HepG2 (cell line): ENCODE results near the gene STK24. TPM values are rescaled to one million over a fixed set of nuclear protein-coding genes. Genes with fewer than 3 reads are reported as not detected.

Source experiments
- ATAC-seq: fragments of 200-7000 bp; cut with Tn5 transposase; 3 replicates; pipeline ENCODE4 v1.9.1; 2020; ENCODE audit warnings: mild to moderate bottlenecking, moderate library complexity
- BruUV-seq: library from RNA; stranded (reverse); fragments of 400-500 nt; replicated peaks from 2 replicates; lab custom pipeline; 2021; lab: Mats Ljungman, UMichigan
- CTCF ChIA-PET: fragments of 300-600 bp; formaldehyde crosslinking; extraction: SDS; loops from one replicate; lab custom pipeline; 2021; ENCODE audit warnings: low total read pairs, inconsistent platforms, low intra/inter-chr PET ratio; lab: Yijun Ruan, JAX
- POLR2A ChIA-PET: fragments of 350-600 bp; sonication (Branson Sonifier 250); formaldehyde crosslinking; loops from one replicate; lab custom pipeline; 2020; ENCODE audit warnings: antibody characterized with exemption, inconsistent platforms; lab: Yijun Ruan, JAX
- DNase-seq: peaks from one replicate; pipeline ENCODE4 v3.0.0-alpha.2; 2015; ENCODE audit warnings: low spot score
- FAIRE-seq: peaks from 3 replicates; lab custom pipeline; 2011; peaks lifted over from hg19 to GRCh38; lab: Jason Lieb, UNC
- H2AFZ ChIP-seq: one replicate; pipeline ENCODE4 v1.6.1; 2011; ENCODE audit warnings: low read length, inconsistent platforms
- H3K27ac ChIP-seq: fragments of 300-600 bp; 3 replicates; pipeline ENCODE4 v1.8.0; 2011; ENCODE audit warnings: mixed run types, mild to moderate bottlenecking, mixed read lengths, low read length, inconsistent platforms; ENCODE audit not compliant: insufficient read depth; ENCODE audit errors: extremely low read length
- H3K27me3 ChIP-seq, 2 experiments: fragments of 200-600 bp in 1 of 2; 2 replicates in 1 of 2; 3 replicates in 1 of 2; pipeline versions ENCODE4 v1.6.0 to v1.8.0; 2011; ENCODE audit warnings: low read length in 2 of 2, mild to moderate bottlenecking in 2 of 2, moderate library complexity in 2 of 2, inconsistent platforms in 1 of 2; ENCODE audit not compliant: insufficient read depth in 2 of 2, control insufficient read depth in 1 of 2
- H3K36me3 ChIP-seq, 2 experiments: fragments of 200-600 bp in 1 of 2; replicated peaks in 1 of 2; 2 replicates in 1 of 2; 3 replicates in 1 of 2; pipeline versions ENCODE4 v1.5.1 to v1.8.0; 2011; ENCODE audit warnings: low read length in 2 of 2, inconsistent platforms in 1 of 2; ENCODE audit not compliant: insufficient read depth in 2 of 2, control insufficient read depth in 1 of 2
- H3K4me1 ChIP-seq: 2 replicates; pipeline ENCODE4 v1.5.1; 2012; ENCODE audit warnings: low read length, inconsistent platforms; ENCODE audit not compliant: insufficient read depth
- H3K4me2 ChIP-seq: 2 replicates; pipeline ENCODE4 v1.6.0; 2011; ENCODE audit warnings: low read depth, low read length, inconsistent platforms
- H3K4me3 ChIP-seq, 3 experiments: fragments of 200-600 bp in 1 of 3; sonication (generic), shearing (Covaris generic) in 1 of 3; replicated peaks in 1 of 3; 2 replicates each; pipeline ENCODE4 v1.5.1; 2011 to 2016; ENCODE audit warnings: low read length in 3 of 3, inconsistent platforms in 2 of 3, low read depth in 2 of 3, mild to moderate bottlenecking in 2 of 3, control low read depth in 1 of 3, mixed read lengths in 1 of 3; ENCODE audit not compliant: insufficient read depth in 1 of 3
- H3K79me2 ChIP-seq: one replicate; pipeline ENCODE4 v1.6.1; 2011; ENCODE audit warnings: low read length, inconsistent platforms; ENCODE audit not compliant: insufficient read depth
- H3K9ac ChIP-seq: 2 replicates; pipeline ENCODE4 v1.6.0; 2011; ENCODE audit warnings: mild to moderate bottlenecking, low read depth, low read length, inconsistent platforms; ENCODE audit not compliant: insufficient read depth
- H3K9me3 ChIP-seq: 2 replicates; pipeline ENCODE4 v1.5.1; 2012; ENCODE audit warnings: mild to moderate bottlenecking, low read length
- H4K20me1 ChIP-seq: 2 replicates; pipeline ENCODE4 v1.6.0; 2011; ENCODE audit warnings: inconsistent platforms, mild to moderate bottlenecking, low read length, moderate library complexity; ENCODE audit not compliant: insufficient read depth
- ATM ChIP-seq: fragments of 450-650 bp; IDR thresholded peaks from 2 replicates; pipeline ENCODE4 v1.7.1; 2017; ENCODE audit warnings: mild to moderate bottlenecking, borderline replicate concordance
- CBFB ChIP-seq: sonication (generic); formaldehyde crosslinking; IDR thresholded peaks from 2 replicates; pipeline ENCODE4 v1.4.0; 2020; ENCODE audit warnings: missing genetic modification reagents
- GABPB1 ChIP-seq: IDR thresholded peaks from 2 replicates; pipeline ENCODE4 v1.6.1; 2016; ENCODE audit warnings: mild to moderate bottlenecking, missing genetic modification reagents, moderate library complexity, missing compliant biosample characterization
- STAG1 ChIP-seq: sonication (generic); formaldehyde crosslinking; IDR thresholded peaks from 2 replicates; pipeline ENCODE4 v1.4.0; 2020; ENCODE audit warnings: missing genetic modification reagents
- TRIM24 ChIP-seq: sonication (generic); formaldehyde crosslinking; IDR thresholded peaks from 2 replicates; pipeline ENCODE4 v1.8.0; 2022; ENCODE audit warnings: mild to moderate bottlenecking, missing genetic modification reagents
- WGBS: methylation state at CpG from one replicate; pipeline ENCODE4 v1.1.6; 2017; ENCODE audit warnings: low lambda C conversion rate; 5-methylcytosine and 5-hydroxymethylcytosine counted together
- in situ Hi-C: cut with HindIII; loops from 2 replicates; pipeline ENCODE4 v1.10.0; 2017; ENCODE audit warnings: low pct_unique_long_range_greater_than_20kb; ENCODE audit not compliant: extremely low pct_ligation_motif_present
- intact Hi-C: fragments of 100-400 bp; cut with micrococcal nuclease; formaldehyde crosslinking; loops from one replicate; pipeline ENCODE4 v1.10.0; 2022; ENCODE audit not compliant: unreplicated experiment
- polyA plus RNA-seq, 8 experiments: library from polyadenylated mRNA; depleted of rRNA in 3 of 8; stranded (reverse) in 7 of 8; unstranded in 1 of 8; fragments of >200 nt; fragmentation: Illumina TruSeq in 4 of 8; extraction: Trizol in 4 of 8; gene quantifications; 2 replicates each; pipeline versions ENCODE4 v1.2.1 to v1.2.3, GENCODE V29; 2011 to 2016; ENCODE audit warnings: low read depth in 4 of 8, missing spikeins in 1 of 8, mixed read lengths in 1 of 8; ENCODE audit not compliant: insufficient read depth in 1 of 8
- total RNA-seq, 5 experiments: library from RNA; depleted of rRNA; stranded (reverse); fragments of >200 nt; fragmentation: Illumina TruSeq; extraction: Trizol; gene quantifications; 2 replicates each; pipeline ENCODE4 v1.2.3, GENCODE V29; 2016; ENCODE audit warnings: low read depth in 1 of 5
- TF ChIP-seq, protein P1 (sequence below): sonication (generic); formaldehyde crosslinking; IDR thresholded peaks from 2 replicates; pipeline ENCODE4 v1.4.0; 2020; ENCODE audit warnings: low read depth, mild to moderate bottlenecking, missing genetic modification reagents
- TF ChIP-seq, protein P2 (sequence below): sonication (generic); formaldehyde crosslinking; IDR thresholded peaks from 2 replicates; pipeline ENCODE4 v1.8.0; 2022; ENCODE audit warnings: mild to moderate bottlenecking, missing genetic modification reagents, borderline replicate concordance
- TF ChIP-seq, protein P3 (sequence below): sonication (generic); formaldehyde crosslinking; IDR thresholded peaks from 2 replicates; pipeline ENCODE4 v1.5.0; 2020; ENCODE audit warnings: mild to moderate bottlenecking, missing genetic modification reagents, moderate library complexity

Gene STK24
- total and polyA plus RNA-seq, 2 of the 13 experiments (the other 11 are each of a cell fraction or from before 2014, with no cell fraction given): 51.3 to 73.0 TPM

DNA sequence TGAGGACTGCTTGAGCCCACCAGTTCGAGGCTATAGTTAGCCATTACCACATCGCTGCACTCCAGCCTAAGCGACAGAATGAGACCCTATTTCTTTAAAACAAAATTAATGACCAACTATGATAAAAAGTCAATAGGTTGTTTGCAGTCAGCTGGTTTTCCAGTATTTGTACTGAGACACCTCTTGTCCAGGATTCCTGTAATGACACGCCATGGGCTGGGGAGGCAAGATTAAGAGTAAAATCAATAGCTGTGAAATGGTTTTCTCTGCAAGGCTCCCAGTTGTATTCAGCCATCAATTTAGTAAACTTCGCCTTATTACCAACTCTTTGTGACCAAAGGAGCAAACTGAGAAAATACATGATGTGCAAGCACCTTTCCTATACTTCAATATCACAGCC, 29.5 kb downstream of the STK24 start:
- Histone ChIP-seq H3K4me3 (no peak overlapping the region), H3K27me3 (no peaks in the 10 kb centered on the region), H4K20me1 (peaks cover 74% of the 10 kb centered on the region), H3K79me2 (peaks cover 92% of the 10 kb centered on the region), H3K27ac (no peak overlapping the region), H3K9me3 (no peaks in the 10 kb centered on the region), H3K9ac (no peak overlapping the region), H3K4me1 (peaks cover 73% of the 10 kb centered on the region), H2AFZ (no peak overlapping the region), H3K4me2 (no peak overlapping the region), H3K36me3 (peaks cover 5 to 27% of the 10 kb centered on the region in 2 experiments; a peak in 4 of 5 replicates)
- WGBS: 95% methylated on average over 5 of the region's 5 CpGs
- FAIRE-seq (no peak), ATAC-seq (no peak), DNase-seq (no peak)
- in situ Hi-C loops: no loop called here
- no TSS peak for BruUV-seq
- intact Hi-C loops: no loop called here
- CTCF ChIA-PET: no interaction called here
- POLR2A ChIA-PET: no interaction called here
- TF ChIP-seq CBFB (CRISPR knock-in tag) (no peak), GABPB1 (CRISPR knock-in tag) (no peak), TRIM24 (CRISPR knock-in tag) (no peak)
- TF ChIP-seq, protein P1, sequence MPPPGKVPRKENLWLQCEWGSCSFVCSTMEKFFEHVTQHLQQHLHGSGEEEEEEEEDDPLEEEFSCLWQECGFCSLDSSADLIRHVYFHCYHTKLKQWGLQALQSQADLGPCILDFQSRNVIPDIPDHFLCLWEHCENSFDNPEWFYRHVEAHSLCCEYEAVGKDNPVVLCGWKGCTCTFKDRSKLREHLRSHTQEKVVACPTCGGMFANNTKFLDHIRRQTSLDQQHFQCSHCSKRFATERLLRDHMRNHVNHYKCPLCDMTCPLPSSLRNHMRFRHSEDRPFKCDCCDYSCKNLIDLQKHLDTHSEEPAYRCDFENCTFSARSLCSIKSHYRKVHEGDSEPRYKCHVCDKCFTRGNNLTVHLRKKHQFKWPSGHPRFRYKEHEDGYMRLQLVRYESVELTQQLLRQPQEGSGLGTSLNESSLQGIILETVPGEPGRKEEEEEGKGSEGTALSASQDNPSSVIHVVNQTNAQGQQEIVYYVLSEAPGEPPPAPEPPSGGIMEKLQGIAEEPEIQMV (CRISPR knock-in tag): no peak

DNA sequence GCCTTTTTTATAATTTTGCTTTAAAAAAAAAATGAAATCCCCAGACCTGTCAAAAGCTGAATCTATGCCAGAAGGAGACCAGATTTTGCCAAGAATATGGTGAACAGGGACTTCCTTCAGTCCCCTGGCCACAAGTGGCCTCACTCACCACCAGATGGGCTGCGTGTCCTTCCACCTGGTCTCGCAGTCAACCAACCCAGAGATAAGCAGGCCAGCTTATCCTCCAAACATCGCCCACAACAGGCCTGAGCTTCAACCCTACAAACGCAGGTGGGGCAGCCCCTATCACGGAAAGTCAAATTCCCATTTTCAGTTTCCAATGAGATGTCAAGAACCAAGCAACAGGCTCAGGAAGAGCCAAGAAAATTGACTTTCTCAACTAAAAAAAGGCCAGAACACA, 30.5 kb downstream of the STK24 start:
- ATAC-seq (no peak), DNase-seq (no peak), FAIRE-seq (no peak)
- Histone ChIP-seq H3K79me2 (peaks cover 92% of the 10 kb centered on the region), H2AFZ (no peak overlapping the region), H3K4me1 (peaks cover 84% of the 10 kb centered on the region), H3K9me3 (no peaks in the 10 kb centered on the region), H3K4me2 (no peak overlapping the region), H3K9ac (no peak overlapping the region), H3K27ac (no peak overlapping the region), H3K36me3 (peaks cover 5 to 22% of the 10 kb centered on the region in 2 experiments; a peak in 4 of 5 replicates), H3K4me3 (no peak overlapping the region), H4K20me1 (peaks cover 75% of the 10 kb centered on the region)
- ChIA-PET POLR2A (no interaction called here), CTCF (no interaction called here)
- no TSS peak for BruUV-seq
- WGBS: 89% methylated on average over 5 of the region's 5 CpGs
- in situ Hi-C loops: no loop called here
- TF ChIP-seq ATM (no peak), STAG1 (CRISPR knock-in tag) (0 out of 2 replicates have a peak, but pooled peaks have one; percentile 10)
- TF ChIP-seq, protein P2, sequence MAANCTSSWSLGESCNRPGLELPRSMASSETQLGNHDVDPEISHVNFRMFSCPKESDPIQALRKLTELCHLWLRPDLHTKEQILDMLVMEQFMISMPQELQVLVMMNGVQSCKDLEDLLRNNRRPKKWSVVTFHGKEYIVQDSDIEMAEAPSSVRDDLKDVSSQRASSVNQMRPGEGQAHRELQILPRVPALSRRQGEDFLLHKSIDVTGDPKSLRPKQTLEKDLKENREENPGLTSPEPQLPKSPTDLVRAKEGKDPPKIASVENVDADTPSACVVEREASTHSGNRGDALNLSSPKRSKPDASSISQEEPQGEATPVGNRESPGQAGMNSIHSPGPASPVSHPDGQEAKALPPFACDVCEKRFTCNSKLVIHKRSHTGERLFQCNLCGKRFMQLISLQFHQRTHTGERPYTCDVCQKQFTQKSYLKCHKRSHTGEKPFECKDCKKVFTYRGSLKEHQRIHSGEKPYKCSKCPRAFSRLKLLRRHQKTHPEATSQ (CRISPR knock-in tag): no peak
- TF ChIP-seq, protein P3, sequence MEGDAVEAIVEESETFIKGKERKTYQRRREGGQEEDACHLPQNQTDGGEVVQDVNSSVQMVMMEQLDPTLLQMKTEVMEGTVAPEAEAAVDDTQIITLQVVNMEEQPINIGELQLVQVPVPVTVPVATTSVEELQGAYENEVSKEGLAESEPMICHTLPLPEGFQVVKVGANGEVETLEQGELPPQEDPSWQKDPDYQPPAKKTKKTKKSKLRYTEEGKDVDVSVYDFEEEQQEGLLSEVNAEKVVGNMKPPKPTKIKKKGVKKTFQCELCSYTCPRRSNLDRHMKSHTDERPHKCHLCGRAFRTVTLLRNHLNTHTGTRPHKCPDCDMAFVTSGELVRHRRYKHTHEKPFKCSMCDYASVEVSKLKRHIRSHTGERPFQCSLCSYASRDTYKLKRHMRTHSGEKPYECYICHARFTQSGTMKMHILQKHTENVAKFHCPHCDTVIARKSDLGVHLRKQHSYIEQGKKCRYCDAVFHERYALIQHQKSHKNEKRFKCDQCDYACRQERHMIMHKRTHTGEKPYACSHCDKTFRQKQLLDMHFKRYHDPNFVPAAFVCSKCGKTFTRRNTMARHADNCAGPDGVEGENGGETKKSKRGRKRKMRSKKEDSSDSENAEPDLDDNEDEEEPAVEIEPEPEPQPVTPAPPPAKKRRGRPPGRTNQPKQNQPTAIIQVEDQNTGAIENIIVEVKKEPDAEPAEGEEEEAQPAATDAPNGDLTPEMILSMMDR (CRISPR knock-in tag): 0 out of 2 replicates have a peak, but pooled peaks have one; percentile 23
- TF ChIP-seq, all 625 proteins: peak for 2
- no peaks in the 10 kb centered on the region for H3K27me3 ChIP-seq
- intact Hi-C loops: no loop called here
